Embryonic facial prominence (tissue), 1 donor: ENCODE data around the gene COL17A1.

Experiments used
- DNase-seq: peaks from one replicate; pipeline ENCODE4 v3.0.0-alpha.2; 2016; ENCODE audit errors: extremely low spot score

Gene COL17A1

GRCh38 chr10:104098358-104098925 is 12.8 kb upstream of the COL17A1 start:
- no peak for DNase-seq

GRCh38 chr10:104096692-104097091 is 11.0 kb upstream of the COL17A1 start:
- DNase-seq, result no peak

GRCh38 chr10:104092749-104093148 is 7.1 kb upstream of the COL17A1 start:
- DNase-seq, result no peak

GRCh38 chr10:104090611-104091010 is 4.9 kb upstream of the COL17A1 start:
- DNase-seq, result no peak

GRCh38 chr10:104089621-104090020 is 3.9 kb upstream of the COL17A1 start:
- no peak for DNase-seq

- no peak for DNase-seq
Measured at GRCh38 chr10:104088239-104088638, 2.6 kb upstream of the COL17A1 start.

- no peak for DNase-seq
Measured at GRCh38 chr10:104084482-104085142, 1.1 kb downstream of the COL17A1 start.

- no peak for DNase-seq
Measured at GRCh38 chr10:104081998-104082397, 3.7 kb downstream of the COL17A1 start.

GRCh38 chr10:104080762-104081161 is 4.9 kb downstream of the COL17A1 start:
- DNase-seq, result no peak

- DNase-seq, result no peak
Measured at GRCh38 chr10:104077663-104078151, 8.0 kb downstream of the COL17A1 start.

- DNase-seq, result no peak
Measured at GRCh38 chr10:104077247-104077646, 8.4 kb downstream of the COL17A1 start.

GRCh38 chr10:104076743-104077160 is 8.9 kb downstream of the COL17A1 start:
- DNase-seq, result no peak

- no peak for DNase-seq
Measured at GRCh38 chr10:104074505-104074904, 11.2 kb downstream of the COL17A1 start.

- DNase-seq, result no peak
Measured at GRCh38 chr10:104072786-104073185, 12.9 kb downstream of the COL17A1 start.

GRCh38 chr10:104069613-104070012 is 16.1 kb downstream of the COL17A1 start:
- DNase-seq, result no peak

- DNase-seq, result no peak
Measured at GRCh38 chr10:104067525-104067924, 18.2 kb downstream of the COL17A1 start.

GRCh38 chr10:104066945-104067344 is 18.7 kb downstream of the COL17A1 start:
- DNase-seq, result no peak

- DNase-seq, result no peak
Measured at GRCh38 chr10:104065748-104066147, 19.9 kb downstream of the COL17A1 start.

GRCh38 chr10:104061196-104061595 is 24.5 kb downstream of the COL17A1 start:
- DNase-seq, result no peak

- DNase-seq, result no peak
Measured at GRCh38 chr10:104059364-104059763, 26.3 kb downstream of the COL17A1 start.

GRCh38 chr10:104057717-104058116 is 28.0 kb downstream of the COL17A1 start:
- DNase-seq, result no peak

GRCh38 chr10:104056619-104057273 is 28.9 kb downstream of the COL17A1 start:
- DNase-seq, result no peak

GRCh38 chr10:104054430-104054829 is 31.2 kb downstream of the COL17A1 start:
- DNase-seq, result no peak
